Keratinocyte (primary cell): ENCODE measurements around the gene RTEL1. TPM values are rescaled to one million over a fixed set of nuclear protein-coding genes. Genes with fewer than 3 reads are reported as not detected.

Source experiments
- DNase-seq: peaks from one replicate; pipeline ENCODE4 v3.0.0-alpha.2; 2011; ENCODE audit warnings: low read depth, missing footprints, low spot score
- FAIRE-seq: peaks from 2 replicates; lab custom pipeline; 2011; peaks lifted over from hg19 to GRCh38; lab: Jason Lieb, UNC
- H2AFZ ChIP-seq: 2 replicates; pipeline ENCODE4 v1.6.0; 2012; ENCODE audit warnings: low read length, control low read depth, inconsistent platforms; ENCODE audit not compliant: control insufficient read depth
- H3K27ac ChIP-seq: 2 replicates; pipeline ENCODE4 v1.5.1; 2011; ENCODE audit warnings: low read length; ENCODE audit not compliant: control insufficient read depth, insufficient read depth
- H3K27me3 ChIP-seq: 3 replicates; pipeline ENCODE4 v1.6.0; 2011; ENCODE audit warnings: low read length; ENCODE audit not compliant: control insufficient read depth, insufficient read depth; ENCODE audit errors: extremely low read depth
- H3K36me3 ChIP-seq, 2 experiments: 2 replicates in 1 of 2; 3 replicates in 1 of 2; pipeline ENCODE4 v1.5.1; 2011; ENCODE audit warnings: low read length in 2 of 2, mild to moderate bottlenecking in 1 of 2; ENCODE audit not compliant: control insufficient read depth in 2 of 2, insufficient read depth in 2 of 2; ENCODE audit errors: extremely low read depth in 1 of 2
- H3K4me1 ChIP-seq: 3 replicates; pipeline ENCODE4 v1.5.1; 2011; ENCODE audit warnings: low read length; ENCODE audit not compliant: control insufficient read depth, insufficient read depth; ENCODE audit errors: extremely low read depth
- H3K4me2 ChIP-seq: 3 replicates; pipeline ENCODE4 v1.6.0; 2011; ENCODE audit warnings: low read depth, low read length; ENCODE audit not compliant: control insufficient read depth, insufficient read depth; ENCODE audit errors: extremely low read depth
- H3K4me3 ChIP-seq, 3 experiments: fragments of 200-600 bp in 1 of 3; sonication (generic) in 1 of 3; 2 replicates in 2 of 3; 3 replicates in 1 of 3; pipeline ENCODE4 v1.5.1; 2011 to 2016; ENCODE audit warnings: low read length in 3 of 3, mild to moderate bottlenecking in 3 of 3, control low read depth in 2 of 3, inconsistent platforms in 1 of 3, low read depth in 1 of 3, mixed read lengths in 1 of 3, mixed run types in 1 of 3, moderate library complexity in 1 of 3; ENCODE audit not compliant: control insufficient read depth in 2 of 3, insufficient read depth in 2 of 3; ENCODE audit errors: extremely low read depth in 1 of 3
- H3K79me2 ChIP-seq: 2 replicates; pipeline ENCODE4 v1.6.0; 2012; ENCODE audit warnings: low read length; ENCODE audit not compliant: control insufficient read depth, insufficient read depth
- H3K9ac ChIP-seq: 3 replicates; pipeline ENCODE4 v1.6.0; 2011; ENCODE audit warnings: low read length; ENCODE audit not compliant: control insufficient read depth, insufficient read depth; ENCODE audit errors: extremely low read depth
- H3K9me1 ChIP-seq: 3 replicates; pipeline ENCODE4 v1.6.0; 2011; ENCODE audit warnings: low read length; ENCODE audit not compliant: control insufficient read depth, insufficient read depth; ENCODE audit errors: extremely low read depth
- H3K9me3 ChIP-seq: 2 replicates; pipeline ENCODE4 v1.5.1; 2012; ENCODE audit warnings: low read depth, low read length; ENCODE audit not compliant: control insufficient read depth
- H4K20me1 ChIP-seq: 3 replicates; pipeline ENCODE4 v1.6.0; 2011; ENCODE audit warnings: low read length; ENCODE audit not compliant: control insufficient read depth, insufficient read depth; ENCODE audit errors: extremely low read depth
- CTCF ChIP-seq, 3 experiments: IDR thresholded peaks in 1 of 3; conservative IDR thresholded peaks in 1 of 3; optimal IDR thresholded peaks in 1 of 3; 2 replicates in 2 of 3; 3 replicates in 1 of 3; pipeline versions ENCODE3 to v1.5.1; 2011; ENCODE audit warnings: low read length in 3 of 3, mild to moderate bottlenecking in 3 of 3, moderate library complexity in 2 of 3, control low read depth in 1 of 3, inconsistent platforms in 1 of 3; ENCODE audit not compliant: insufficient read depth in 2 of 3; ENCODE audit errors: extremely low read depth in 1 of 3
- EZH2 ChIP-seq: IDR thresholded peaks from one replicate; pipeline ENCODE4 v1.6.1; 2012; ENCODE audit warnings: inconsistent platforms, mild to moderate bottlenecking, low read length, moderate library complexity
- dilution Hi-C: fragments of 300-500 bp; cut with MboI; formaldehyde crosslinking; loops from one replicate; pipeline ENCODE4 v1.7.0; 2020; ENCODE audit warnings: low sequenced_read_pairs; ENCODE audit not compliant: extremely low pct_ligation_motif_present
- polyA plus RNA-seq, 5 experiments: library from polyadenylated mRNA; depleted of rRNA in 3 of 5; stranded (reverse) in 3 of 5; stranded (forward) in 1 of 5; unstranded in 1 of 5; fragments of >200 nt; gene quantifications; 1 replicate in 1 of 5; 2 replicates in 3 of 5; 3 replicates in 1 of 5; pipeline versions ENCODE4 v1.2.1 to v1.2.3, GENCODE V29; 2011 to 2012; ENCODE audit warnings: missing spikeins in 2 of 5, low read depth in 1 of 5, low replicate concordance in 1 of 5

The RTEL1 gene
- polyA plus RNA-seq, 1 donor (not counting 4 experiments of a cell fraction or from before 2014, with no cell fraction given): 12.4 TPM

GRCh38 chr20:63655249-63655648, 2.9 kb upstream of the RTEL1 start:
- Histone ChIP-seq H3K79me2 (peaks cover 17% of the 10 kb centered on the region), H3K9me3 (no peaks in the 10 kb centered on the region), H3K9ac (no peak overlapping the region), H3K27ac (no peak overlapping the region), H2AFZ (no peak overlapping the region), H3K27me3 (no peaks in the 10 kb centered on the region), H3K9me1 (no peaks in the 10 kb centered on the region), H3K4me2 (no peak overlapping the region), H4K20me1 (no peaks in the 10 kb centered on the region), H3K4me3 (no peak overlapping the region), H3K36me3 (no peaks in the 10 kb centered on the region), H3K4me1 (peaks cover 26% of the 10 kb centered on the region)
- dilution Hi-C loops: no loop called here
- TF ChIP-seq EZH2: no peak
- TF ChIP-seq CTCF (optimal IDR thresholded peaks at IDR 0.05 in 1 of 3, IDR thresholded peaks at IDR 0.05 in 1 of 3, conservative IDR thresholded peaks at IDR 0.05 in 1 of 3; ENCODE audit: extremely low read depth in 1 of 3, insufficient read depth in 2 of 3, low read length in 3 of 3): no peak
- FAIRE-seq (no peak), DNase-seq (no peak)

- Histone ChIP-seq H3K4me3 (no peak overlapping the region), H3K9ac (no peak overlapping the region), H3K9me1 (no peaks in the 10 kb centered on the region), H3K36me3 (peaks cover 1 to 3% of the 10 kb centered on the region in 2 experiments), H3K4me1 (peaks cover 23% of the 10 kb centered on the region), H3K4me2 (no peak overlapping the region), H3K79me2 (peaks cover 24% of the 10 kb centered on the region), H4K20me1 (no peaks in the 10 kb centered on the region), H2AFZ (no peak overlapping the region), H3K27ac (no peak overlapping the region), H3K9me3 (no peaks in the 10 kb centered on the region), H3K27me3 (no peaks in the 10 kb centered on the region)
- dilution Hi-C loops: no loop called here
- TF ChIP-seq EZH2 (no peak), CTCF (optimal IDR thresholded peaks at IDR 0.05 in 1 of 3, IDR thresholded peaks at IDR 0.05 in 1 of 3, conservative IDR thresholded peaks at IDR 0.05 in 1 of 3; ENCODE audit: extremely low read depth in 1 of 3, insufficient read depth in 2 of 3, low read length in 3 of 3) (no peak)
- FAIRE-seq (no peak), DNase-seq (no peak)
These were observed 1.7 kb upstream of the RTEL1 start for GRCh38 chr20:63656451-63656850.
